ENCODE data around the gene NFIC.
A peak's percentile ranks its signal among the peaks of the same experiment; 100 is the strongest.

Gene NFIC

GRCh38 chr19:3368848-3369336 is 2.5 kb downstream of the NFIC start:
- H3K4me3 ChIP-seq (ENCODE audit: low read depth, low read length) = peak overlapping the region; percentile 80
- DNase-seq (ENCODE audit: low read depth) = no peak
- in situ Hi-C loops (cut with HindIII; ENCODE audit: low sequenced_read_pairs) = no loop called here
- no peak for TF ChIP-seq CTCF (IDR thresholded peaks at IDR 0.05; ENCODE audit: low read depth, low read length, missing control alignments)

GRCh38 chr19:3369337-3370213 is 3.2 kb downstream of the NFIC start:
- TF ChIP-seq CTCF (IDR thresholded peaks at IDR 0.05; ENCODE audit: low read depth, low read length, missing control alignments) = peak; percentile 16
- DNase-seq (ENCODE audit: low read depth) = no peak
- H3K4me3 ChIP-seq (ENCODE audit: low read depth, low read length) = peak overlapping the region; percentile 80
- in situ Hi-C loops (cut with HindIII; ENCODE audit: low sequenced_read_pairs) = no loop called here

- in situ Hi-C loops (cut with HindIII; ENCODE audit: low sequenced_read_pairs) = no loop called here
- peak overlapping the region; percentile 80 for H3K4me3 ChIP-seq (ENCODE audit: low read depth, low read length)
- no peak for DNase-seq (ENCODE audit: low read depth)
- no peak for TF ChIP-seq CTCF (IDR thresholded peaks at IDR 0.05; ENCODE audit: low read depth, low read length, missing control alignments)
Measured at GRCh38 chr19:3370214-3370720, 3.9 kb downstream of the NFIC start.

GRCh38 chr19:3370728-3371591 is 4.6 kb downstream of the NFIC start:
- peak overlapping the region; percentile 80 for H3K4me3 ChIP-seq (ENCODE audit: low read depth, low read length)
- in situ Hi-C loops (cut with HindIII; ENCODE audit: low sequenced_read_pairs) = no loop called here
- DNase-seq (ENCODE audit: low read depth) = no peak
- TF ChIP-seq CTCF (IDR thresholded peaks at IDR 0.05; ENCODE audit: low read depth, low read length, missing control alignments) = no peak

- in situ Hi-C loops (cut with HindIII; ENCODE audit: low sequenced_read_pairs) = no loop called here
- TF ChIP-seq CTCF (IDR thresholded peaks at IDR 0.05; ENCODE audit: low read depth, low read length, missing control alignments) = no peak
- no peak for DNase-seq (ENCODE audit: low read depth)
- no peak overlapping the region for H3K4me3 ChIP-seq (ENCODE audit: low read depth, low read length)
Measured at GRCh38 chr19:3372413-3372812, 6.0 kb downstream of the NFIC start.

- no peak for DNase-seq (ENCODE audit: low read depth)
- TF ChIP-seq CTCF (IDR thresholded peaks at IDR 0.05; ENCODE audit: low read depth, low read length, missing control alignments) = no peak
- no peak overlapping the region for H3K4me3 ChIP-seq (ENCODE audit: low read depth, low read length)
- in situ Hi-C loops (cut with HindIII; ENCODE audit: low sequenced_read_pairs) = no loop called here
Measured at GRCh38 chr19:3373971-3374368, 7.6 kb downstream of the NFIC start.

All from astrocyte of the cerebellum (primary cell).